Neural progenitor cell (in vitro differentiated cells): ENCODE measurements around the gene KDELR1.
A peak's percentile ranks its signal among the peaks of the same experiment; 100 is the strongest.

Experiments
- EZH2 ChIP-seq: fragments of 200-600 bp; sonication (generic); IDR thresholded peaks from 2 replicates; pipeline ENCODE4 v1.6.1; 2017; ENCODE audit warnings: antibody characterized with exemption, mild to moderate bottlenecking, moderate library complexity
- TF ChIP-seq, protein P1 (sequence below): fragments of 200-600 bp; sonication (generic); IDR thresholded peaks from 2 replicates; pipeline ENCODE4 v1.5.1; 2017; ENCODE audit warnings: antibody characterized with exemption, mild to moderate bottlenecking

DNA sequence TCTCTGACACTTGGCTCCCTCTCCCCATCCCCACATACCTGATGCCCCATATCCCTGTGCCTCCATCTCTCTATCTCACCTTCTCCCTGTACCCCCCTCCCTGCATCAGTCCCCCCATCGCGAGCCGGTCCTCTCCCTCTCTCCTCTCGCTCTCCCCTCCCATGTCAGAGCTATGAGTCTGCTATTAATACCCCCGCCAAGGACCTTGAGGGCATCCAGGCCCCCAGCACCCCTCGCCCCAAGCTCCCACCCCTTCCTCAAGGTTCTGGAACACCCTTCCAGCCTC is 3.8 kb upstream of the KDELR1 start:
- TF ChIP-seq, protein P1, sequence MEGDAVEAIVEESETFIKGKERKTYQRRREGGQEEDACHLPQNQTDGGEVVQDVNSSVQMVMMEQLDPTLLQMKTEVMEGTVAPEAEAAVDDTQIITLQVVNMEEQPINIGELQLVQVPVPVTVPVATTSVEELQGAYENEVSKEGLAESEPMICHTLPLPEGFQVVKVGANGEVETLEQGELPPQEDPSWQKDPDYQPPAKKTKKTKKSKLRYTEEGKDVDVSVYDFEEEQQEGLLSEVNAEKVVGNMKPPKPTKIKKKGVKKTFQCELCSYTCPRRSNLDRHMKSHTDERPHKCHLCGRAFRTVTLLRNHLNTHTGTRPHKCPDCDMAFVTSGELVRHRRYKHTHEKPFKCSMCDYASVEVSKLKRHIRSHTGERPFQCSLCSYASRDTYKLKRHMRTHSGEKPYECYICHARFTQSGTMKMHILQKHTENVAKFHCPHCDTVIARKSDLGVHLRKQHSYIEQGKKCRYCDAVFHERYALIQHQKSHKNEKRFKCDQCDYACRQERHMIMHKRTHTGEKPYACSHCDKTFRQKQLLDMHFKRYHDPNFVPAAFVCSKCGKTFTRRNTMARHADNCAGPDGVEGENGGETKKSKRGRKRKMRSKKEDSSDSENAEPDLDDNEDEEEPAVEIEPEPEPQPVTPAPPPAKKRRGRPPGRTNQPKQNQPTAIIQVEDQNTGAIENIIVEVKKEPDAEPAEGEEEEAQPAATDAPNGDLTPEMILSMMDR = no peak
- TF ChIP-seq EZH2 = peak; percentile 66
